Fibroblast of lung (primary cell): ENCODE data around the gene SLC37A2. TPM values are rescaled to one million over a fixed set of nuclear protein-coding genes. Genes with fewer than 3 reads are reported as not detected.

Experiments used
- DNase-seq, 2 donors: peaks; one replicate each; pipeline versions ENCODE4 v3.0.0 to v3.0.0-alpha.2; 2010; ENCODE audit warnings: low read depth in 2 of 2
- H2AFZ ChIP-seq: 2 replicates; pipeline ENCODE4 v1.5.1; 2012; ENCODE audit warnings: low read length, control low read depth, inconsistent platforms
- H3K27ac ChIP-seq: 2 replicates; pipeline ENCODE4 v1.5.1; 2011; ENCODE audit warnings: low read length, control low read depth; ENCODE audit not compliant: insufficient read depth
- H3K27me3 ChIP-seq: 2 replicates; pipeline ENCODE4 v1.5.1; 2011; ENCODE audit warnings: mild to moderate bottlenecking, low read length; ENCODE audit not compliant: control insufficient read depth, insufficient read depth
- H3K36me3 ChIP-seq: 2 replicates; pipeline ENCODE4 v1.5.1; 2011; ENCODE audit warnings: low read length; ENCODE audit not compliant: control insufficient read depth, insufficient read depth
- H3K4me1 ChIP-seq: 2 replicates; pipeline ENCODE4 v1.5.1; 2011; ENCODE audit warnings: low read length; ENCODE audit not compliant: control insufficient read depth, insufficient read depth; ENCODE audit errors: extremely low read depth
- H3K4me2 ChIP-seq: 2 replicates; pipeline ENCODE4 v1.5.1; 2011; ENCODE audit warnings: low read length, control low read depth; ENCODE audit not compliant: insufficient read depth; ENCODE audit errors: extremely low read depth
- H3K4me3 ChIP-seq, 4 experiments: fragments of 200-600 bp in 1 of 4; sonication (generic) in 1 of 4; replicated peaks in 1 of 4; 2 replicates each; pipeline ENCODE4 v1.5.1; 2011 to 2016; ENCODE audit warnings: low read length in 4 of 4, low read depth in 3 of 4, mild to moderate bottlenecking in 3 of 4, control low read depth in 2 of 4, inconsistent platforms in 1 of 4, mixed read lengths in 1 of 4; ENCODE audit not compliant: insufficient read depth in 1 of 4; ENCODE audit errors: control extremely low read depth in 1 of 4
- H3K79me2 ChIP-seq: 2 replicates; pipeline ENCODE4 v1.5.1; 2012; ENCODE audit warnings: mild to moderate bottlenecking, low read length, inconsistent platforms; ENCODE audit not compliant: control insufficient read depth, insufficient read depth
- H3K9ac ChIP-seq: 2 replicates; pipeline ENCODE4 v1.5.1; 2011; ENCODE audit warnings: mild to moderate bottlenecking, low read length, control low read depth; ENCODE audit not compliant: insufficient read depth
- H3K9me3 ChIP-seq: 2 replicates; pipeline ENCODE4 v1.5.1; 2012; ENCODE audit warnings: low read depth, low read length; ENCODE audit not compliant: control insufficient read depth, insufficient read depth
- H4K20me1 ChIP-seq: 2 replicates; pipeline ENCODE4 v1.5.1; 2011; ENCODE audit warnings: low read length; ENCODE audit not compliant: control insufficient read depth, insufficient read depth; ENCODE audit errors: extremely low read depth
- CTCF ChIP-seq, 2 donors: IDR thresholded peaks in 1 of 2; conservative IDR thresholded peaks in 1 of 2; 1 replicate in 1 of 2; 2 replicates in 1 of 2; pipeline ENCODE4 v1.5.1; 2011 to 2012; ENCODE audit warnings: low read length in 2 of 2, control low read depth in 1 of 2, inconsistent platforms in 1 of 2, low read depth in 1 of 2, mild to moderate bottlenecking in 1 of 2
- EZH2 ChIP-seq: IDR thresholded peaks from 2 replicates; pipeline ENCODE4 v1.5.1; 2012; ENCODE audit warnings: low read length, control low read depth, mild to moderate bottlenecking; ENCODE audit errors: missing control alignments
- polyA plus RNA-seq, 2 donors: library from polyadenylated mRNA; depleted of rRNA in 1 of 2; stranded (reverse) in 1 of 2; unstranded in 1 of 2; fragments of >200 nt; gene quantifications; 2 replicates each; pipeline ENCODE4 v1.2.1, GENCODE V29; 2011 to 2012; ENCODE audit warnings: missing spikeins in 1 of 2
- total RNA-seq: library from RNA; depleted of rRNA; stranded (reverse); fragments of >200 nt; gene quantifications from 2 replicates; pipeline ENCODE4 v1.2.1, GENCODE V29; 2014

The SLC37A2 gene
- total and polyA plus RNA-seq, 2 donors (not counting 1 experiment from before 2014, with no cell fraction given), result 0.36 to 0.83 TPM

GRCh38 chr11:125036933-125037332, 26.2 kb upstream of the SLC37A2 start:
- H3K27ac ChIP-seq, result peak overlapping the region; percentile 23
- no peaks in the 10 kb centered on the region for H4K20me1 ChIP-seq
- H3K36me3 ChIP-seq, result no peaks in the 10 kb centered on the region
- no peak overlapping the region for H3K9ac ChIP-seq
- H3K79me2 ChIP-seq, result no peaks in the 10 kb centered on the region
- no peaks in the 10 kb centered on the region for H3K9me3 ChIP-seq
- TF ChIP-seq CTCF (conservative IDR thresholded peaks at IDR 0.05 in 1 of 2, IDR thresholded peaks at IDR 0.05 in 1 of 2; ENCODE audit: low read depth in 1 of 2, low read length in 2 of 2), result no peak
- no peak overlapping the region for H2AFZ ChIP-seq
- H3K4me1 ChIP-seq, result no peaks in the 10 kb centered on the region
- DNase-seq, result peak; percentile 89
- H3K4me2 ChIP-seq, result no peak overlapping the region
- H3K4me3 ChIP-seq, result no peak overlapping the region
- no peaks in the 10 kb centered on the region for H3K27me3 ChIP-seq

- Histone ChIP-seq H3K4me2 (no peak overlapping the region), H3K9ac (no peak overlapping the region), H2AFZ (no peak overlapping the region), H3K9me3 (no peaks in the 10 kb centered on the region), H3K4me1 (no peaks in the 10 kb centered on the region), H4K20me1 (no peaks in the 10 kb centered on the region), H3K79me2 (no peaks in the 10 kb centered on the region), H3K4me3 (no peak overlapping the region), H3K36me3 (no peaks in the 10 kb centered on the region), H3K27ac (no peak overlapping the region), H3K27me3 (no peaks in the 10 kb centered on the region)
- no peak for TF ChIP-seq EZH2
- TF ChIP-seq CTCF (conservative IDR thresholded peaks at IDR 0.05 in 1 of 2, IDR thresholded peaks at IDR 0.05 in 1 of 2; ENCODE audit: low read depth in 1 of 2, low read length in 2 of 2), result no peak
- DNase-seq, result no peak
Measured at GRCh38 chr11:125049164-125049792, 13.8 kb upstream of the SLC37A2 start.

GRCh38 chr11:125052047-125052446, 11.1 kb upstream of the SLC37A2 start:
- Histone ChIP-seq H2AFZ (no peak overlapping the region), H3K79me2 (no peaks in the 10 kb centered on the region), H3K9ac (no peak overlapping the region), H3K4me3 (no peak overlapping the region), H3K27me3 (no peaks in the 10 kb centered on the region), H3K36me3 (no peaks in the 10 kb centered on the region), H3K9me3 (no peaks in the 10 kb centered on the region), H3K4me1 (no peaks in the 10 kb centered on the region), H4K20me1 (no peaks in the 10 kb centered on the region), H3K4me2 (no peak overlapping the region), H3K27ac (no peak overlapping the region)
- no peak for DNase-seq
- TF ChIP-seq EZH2 (no peak), CTCF (conservative IDR thresholded peaks at IDR 0.05 in 1 of 2, IDR thresholded peaks at IDR 0.05 in 1 of 2; ENCODE audit: low read depth in 1 of 2, low read length in 2 of 2) (no peak)
